Neural cell (in vitro differentiated cells): ENCODE measurements around the gene MMP24OS. TPM values are rescaled to one million over a fixed set of nuclear protein-coding genes. Genes with fewer than 3 reads are reported as not detected.

Source experiments
- H2AFZ ChIP-seq: fragments of 200-600, 300-800 bp; sonication (generic), shearing (Covaris generic); 2 replicates; pipeline ENCODE4 v1.6.0; 2014; ENCODE audit warnings: low read depth, mild to moderate bottlenecking, antibody characterized with exemption, low read length, moderate library complexity
- H3F3A ChIP-seq: fragments of 200-600 bp; shearing (Covaris generic); 2 replicates; pipeline ENCODE4 v1.6.1; 2016; ENCODE audit warnings: mild to moderate bottlenecking, moderate library complexity, mixed read lengths, antibody characterized with exemption, low read length; ENCODE audit not compliant: insufficient read depth, poor library complexity, severe bottlenecking
- H3K27ac ChIP-seq: fragments of 200-600, 300-800 bp; sonication (generic), shearing (Covaris generic); 2 replicates; pipeline ENCODE4 v1.5.1; 2014; ENCODE audit warnings: mild to moderate bottlenecking, low read length, moderate library complexity
- H3K27me3 ChIP-seq: fragments of 300-800, 200-600 bp; sonication (generic), shearing (Covaris generic); 2 replicates; pipeline ENCODE4 v1.6.0; 2014; ENCODE audit warnings: mild to moderate bottlenecking, low read depth, low read length, moderate library complexity; ENCODE audit not compliant: insufficient read depth
- H3K36me3 ChIP-seq: fragments of 300-800, 200-600 bp; sonication (generic), shearing (Covaris generic); 2 replicates; pipeline ENCODE4 v1.5.1; 2014; ENCODE audit warnings: mild to moderate bottlenecking, antibody characterized with exemption, low read length, moderate library complexity; ENCODE audit not compliant: insufficient read depth
- H3K4me2 ChIP-seq: fragments of 300-800, 200-600 bp; sonication (generic), shearing (Covaris generic); 2 replicates; pipeline ENCODE4 v1.6.0; 2014; ENCODE audit warnings: mild to moderate bottlenecking, low read length
- H3K4me3 ChIP-seq: fragments of 300-800, 200-600 bp; sonication (generic), shearing (Covaris generic); 2 replicates; pipeline ENCODE4 v1.5.1; 2014; ENCODE audit warnings: mild to moderate bottlenecking, low read length, moderate library complexity
- H3K79me2 ChIP-seq: fragments of 200-600 bp; shearing (Covaris generic); replicated peaks from 2 replicates; pipeline ENCODE4 v1.6.0; 2014; ENCODE audit warnings: mild to moderate bottlenecking, low read length, moderate library complexity; ENCODE audit not compliant: insufficient read depth
- H3K9ac ChIP-seq: fragments of 300-800, 200-600 bp; sonication (generic), shearing (Covaris generic); 2 replicates; pipeline ENCODE4 v1.6.1; 2016; ENCODE audit warnings: mild to moderate bottlenecking, low read length, mixed read lengths
- H3K9me2 ChIP-seq: fragments of 200-600 bp; shearing (Covaris generic); 2 replicates; pipeline ENCODE4 v1.6.1; 2016; ENCODE audit warnings: mild to moderate bottlenecking, low read length, mixed read lengths; ENCODE audit not compliant: insufficient read depth
- H3K9me3 ChIP-seq: fragments of 200-600, 300-800 bp; sonication (generic), shearing (Covaris generic); 2 replicates; pipeline ENCODE4 v1.6.1; 2016; ENCODE audit warnings: mild to moderate bottlenecking, mixed run types, low read length, moderate library complexity, mixed read lengths
- H4K20me1 ChIP-seq: fragments of 200-600 bp; shearing (Covaris generic); 2 replicates; pipeline ENCODE4 v1.6.1; 2016; ENCODE audit warnings: mild to moderate bottlenecking, mixed run types; ENCODE audit not compliant: insufficient read depth
- CTCF ChIP-seq: fragments of 450-650 bp; IDR thresholded peaks from 2 replicates; pipeline ENCODE4 v1.5.1; 2014; ENCODE audit warnings: antibody characterized with exemption, mild to moderate bottlenecking, moderate library complexity; ENCODE audit not compliant: poor library complexity, severe bottlenecking
- EP300 ChIP-seq: fragments of 450-650 bp; conservative IDR thresholded peaks from 2 replicates; pipeline ENCODE4 v1.6.1; 2014; ENCODE audit warnings: antibody characterized with exemption, mild to moderate bottlenecking, moderate library complexity; ENCODE audit not compliant: poor library complexity, severe bottlenecking
- EZH2 ChIP-seq: fragments of 200-600, 300-800 bp; shearing (Covaris generic), sonication (generic); IDR thresholded peaks from 2 replicates; pipeline ENCODE4 v1.6.1; 2014; ENCODE audit warnings: antibody characterized with exemption, low read length, borderline replicate concordance, mild to moderate bottlenecking; ENCODE audit not compliant: insufficient read depth, poor library complexity, severe bottlenecking
- MXI1 ChIP-seq: fragments of 450-650 bp; conservative IDR thresholded peaks from 2 replicates; pipeline ENCODE4 v1.6.1; 2014; ENCODE audit warnings: antibody characterized with exemption, mild to moderate bottlenecking; ENCODE audit not compliant: poor library complexity, severe bottlenecking
- POLR2AphosphoS5 ChIP-seq: IDR thresholded peaks from 2 replicates; pipeline ENCODE4 v1.6.1; 2012
- RAD21 ChIP-seq: fragments of 450-650 bp; conservative IDR thresholded peaks from 2 replicates; pipeline ENCODE4 v1.6.1; 2014; ENCODE audit warnings: antibody characterized with exemption, mild to moderate bottlenecking, moderate library complexity
- SMC3 ChIP-seq: fragments of 450-650 bp; conservative IDR thresholded peaks from 2 replicates; pipeline ENCODE4 v1.6.1; 2014; ENCODE audit warnings: antibody characterized with exemption, mild to moderate bottlenecking, moderate library complexity; ENCODE audit not compliant: poor library complexity
- TAF1 ChIP-seq: IDR thresholded peaks from 2 replicates; pipeline ENCODE4 v1.6.1; 2012; ENCODE audit warnings: low read depth
- polyA plus RNA-seq: library from polyadenylated mRNA; depleted of rRNA; stranded (reverse); fragments of >200 nt; gene quantifications from 2 replicates; pipeline ENCODE4 v1.2.3, GENCODE V29; 2014
- TF ChIP-seq, protein P1 (sequence below): IDR thresholded peaks from 2 replicates; pipeline ENCODE4 v1.6.1; 2012; ENCODE audit warnings: borderline replicate concordance

Gene MMP24OS
- polyA plus RNA-seq, 1 donor from 2014 or later: 7.7 TPM

DNA sequence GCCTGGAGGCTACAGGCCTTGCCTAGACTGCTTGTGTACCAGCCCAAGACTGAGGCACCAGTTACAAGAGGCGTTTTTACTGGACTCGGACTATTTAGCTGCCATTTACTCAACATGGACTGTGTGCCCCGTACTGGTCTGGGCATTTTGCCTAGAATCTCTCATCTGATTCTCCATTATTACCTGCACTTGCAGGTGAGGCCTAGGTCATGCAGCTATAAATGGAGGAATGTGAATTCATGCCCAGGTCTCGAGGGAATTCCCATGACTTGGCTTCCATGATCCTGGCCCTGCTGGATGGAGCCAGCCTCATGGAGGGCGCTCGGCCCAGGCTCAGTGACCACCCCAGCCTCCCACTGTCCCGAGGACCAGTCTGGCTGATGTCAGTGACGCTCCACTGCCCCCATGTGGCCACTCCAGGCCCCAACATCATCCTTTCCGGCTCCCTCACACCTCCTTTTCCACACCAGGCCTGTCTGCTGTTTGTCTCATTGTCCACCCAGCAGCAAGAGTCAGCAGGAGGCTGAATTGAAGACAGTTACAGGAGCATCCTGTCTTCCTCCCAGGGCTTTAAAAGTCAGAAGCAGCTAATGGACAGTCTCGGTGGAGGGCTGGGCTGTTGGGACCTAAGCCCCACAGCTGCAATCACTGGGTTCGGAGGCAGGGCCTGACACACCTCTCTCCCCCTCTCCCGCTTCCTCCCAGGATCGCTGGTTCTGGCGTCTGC, 8.7 kb downstream of the MMP24OS start:
- Histone ChIP-seq H3K36me3 (no peaks in the 10 kb centered on the region), H3K4me3 (no peak overlapping the region), H3K27me3 (no peaks in the 10 kb centered on the region), H3F3A (no peaks in the 10 kb centered on the region), H3K4me2 (no peak overlapping the region), H3K79me2 (no peaks in the 10 kb centered on the region), H3K9me2 (no peaks in the 10 kb centered on the region), H2AFZ (no peak overlapping the region), H3K9me3 (no peaks in the 10 kb centered on the region), H3K27ac (no peak overlapping the region), H4K20me1 (no peaks in the 10 kb centered on the region), H3K9ac (no peak overlapping the region)
- TF ChIP-seq MXI1 (no peak), CTCF (peak; percentile 76), SMC3 (peak; percentile 81), RAD21 (peak; percentile 74), TAF1 (no peak), EZH2 (no peak), EP300 (no peak), POLR2AphosphoS5 (no peak)
- TF ChIP-seq, protein P1, sequence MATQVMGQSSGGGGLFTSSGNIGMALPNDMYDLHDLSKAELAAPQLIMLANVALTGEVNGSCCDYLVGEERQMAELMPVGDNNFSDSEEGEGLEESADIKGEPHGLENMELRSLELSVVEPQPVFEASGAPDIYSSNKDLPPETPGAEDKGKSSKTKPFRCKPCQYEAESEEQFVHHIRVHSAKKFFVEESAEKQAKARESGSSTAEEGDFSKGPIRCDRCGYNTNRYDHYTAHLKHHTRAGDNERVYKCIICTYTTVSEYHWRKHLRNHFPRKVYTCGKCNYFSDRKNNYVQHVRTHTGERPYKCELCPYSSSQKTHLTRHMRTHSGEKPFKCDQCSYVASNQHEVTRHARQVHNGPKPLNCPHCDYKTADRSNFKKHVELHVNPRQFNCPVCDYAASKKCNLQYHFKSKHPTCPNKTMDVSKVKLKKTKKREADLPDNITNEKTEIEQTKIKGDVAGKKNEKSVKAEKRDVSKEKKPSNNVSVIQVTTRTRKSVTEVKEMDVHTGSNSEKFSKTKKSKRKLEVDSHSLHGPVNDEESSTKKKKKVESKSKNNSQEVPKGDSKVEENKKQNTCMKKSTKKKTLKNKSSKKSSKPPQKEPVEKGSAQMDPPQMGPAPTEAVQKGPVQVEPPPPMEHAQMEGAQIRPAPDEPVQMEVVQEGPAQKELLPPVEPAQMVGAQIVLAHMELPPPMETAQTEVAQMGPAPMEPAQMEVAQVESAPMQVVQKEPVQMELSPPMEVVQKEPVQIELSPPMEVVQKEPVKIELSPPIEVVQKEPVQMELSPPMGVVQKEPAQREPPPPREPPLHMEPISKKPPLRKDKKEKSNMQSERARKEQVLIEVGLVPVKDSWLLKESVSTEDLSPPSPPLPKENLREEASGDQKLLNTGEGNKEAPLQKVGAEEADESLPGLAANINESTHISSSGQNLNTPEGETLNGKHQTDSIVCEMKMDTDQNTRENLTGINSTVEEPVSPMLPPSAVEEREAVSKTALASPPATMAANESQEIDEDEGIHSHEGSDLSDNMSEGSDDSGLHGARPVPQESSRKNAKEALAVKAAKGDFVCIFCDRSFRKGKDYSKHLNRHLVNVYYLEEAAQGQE: no peak

- Histone ChIP-seq H3K79me2 (no peaks in the 10 kb centered on the region), H4K20me1 (no peaks in the 10 kb centered on the region), H2AFZ (no peak overlapping the region), H3K9ac (no peak overlapping the region), H3K9me2 (no peaks in the 10 kb centered on the region), H3K4me2 (no peak overlapping the region), H3K27me3 (no peaks in the 10 kb centered on the region), H3K9me3 (no peaks in the 10 kb centered on the region), H3K36me3 (no peaks in the 10 kb centered on the region), H3K27ac (no peak overlapping the region), H3K4me3 (no peak overlapping the region), H3F3A (no peaks in the 10 kb centered on the region)
- TF ChIP-seq MXI1 (no peak), RAD21 (no peak), SMC3 (no peak), EZH2 (no peak), EP300 (no peak), CTCF (no peak), POLR2AphosphoS5 (no peak), TAF1 (no peak)
- TF ChIP-seq, protein P1: no peak
Measured at GRCh38 chr20:35267092-35267491, 10.8 kb downstream of the MMP24OS start.
